HepG2 (cell line): Measurements from ENCODE around the gene TRAF4. TPM values are rescaled to one million over a fixed set of nuclear protein-coding genes. Genes with fewer than 3 reads are reported as not detected.

Experiments
- ATAC-seq: fragments of 200-7000 bp; cut with Tn5 transposase; 3 replicates; pipeline ENCODE4 v1.9.1; 2020; ENCODE audit warnings: mild to moderate bottlenecking, moderate library complexity
- BruUV-seq: library from RNA; stranded (reverse); fragments of 400-500 nt; replicated peaks from 2 replicates; lab custom pipeline; 2021; lab: Mats Ljungman, UMichigan
- CTCF ChIA-PET: fragments of 300-600 bp; formaldehyde crosslinking; extraction: SDS; loops from one replicate; lab custom pipeline; 2021; ENCODE audit warnings: low total read pairs, inconsistent platforms, low intra/inter-chr PET ratio; lab: Yijun Ruan, JAX
- POLR2A ChIA-PET: fragments of 350-600 bp; sonication (Branson Sonifier 250); formaldehyde crosslinking; loops from one replicate; lab custom pipeline; 2020; ENCODE audit warnings: antibody characterized with exemption, inconsistent platforms; lab: Yijun Ruan, JAX
- DNase-seq: peaks from one replicate; pipeline ENCODE4 v3.0.0-alpha.2; 2015; ENCODE audit warnings: low spot score
- FAIRE-seq: peaks from 3 replicates; lab custom pipeline; 2011; peaks lifted over from hg19 to GRCh38; lab: Jason Lieb, UNC
- H2AFZ ChIP-seq: one replicate; pipeline ENCODE4 v1.6.1; 2011; ENCODE audit warnings: low read length, inconsistent platforms
- H3K27ac ChIP-seq: fragments of 300-600 bp; 3 replicates; pipeline ENCODE4 v1.8.0; 2011; ENCODE audit warnings: mixed run types, mild to moderate bottlenecking, mixed read lengths, low read length, inconsistent platforms; ENCODE audit not compliant: insufficient read depth; ENCODE audit errors: extremely low read length
- H3K27me3 ChIP-seq, 2 experiments: fragments of 200-600 bp in 1 of 2; 2 replicates in 1 of 2; 3 replicates in 1 of 2; pipeline versions ENCODE4 v1.6.0 to v1.8.0; 2011; ENCODE audit warnings: low read length in 2 of 2, mild to moderate bottlenecking in 2 of 2, moderate library complexity in 2 of 2, inconsistent platforms in 1 of 2; ENCODE audit not compliant: insufficient read depth in 2 of 2, control insufficient read depth in 1 of 2
- H3K36me3 ChIP-seq, 2 experiments: fragments of 200-600 bp in 1 of 2; replicated peaks in 1 of 2; 2 replicates in 1 of 2; 3 replicates in 1 of 2; pipeline versions ENCODE4 v1.5.1 to v1.8.0; 2011; ENCODE audit warnings: low read length in 2 of 2, inconsistent platforms in 1 of 2; ENCODE audit not compliant: insufficient read depth in 2 of 2, control insufficient read depth in 1 of 2
- H3K4me1 ChIP-seq: 2 replicates; pipeline ENCODE4 v1.5.1; 2012; ENCODE audit warnings: low read length, inconsistent platforms; ENCODE audit not compliant: insufficient read depth
- H3K4me2 ChIP-seq: 2 replicates; pipeline ENCODE4 v1.6.0; 2011; ENCODE audit warnings: low read depth, low read length, inconsistent platforms
- H3K4me3 ChIP-seq, 3 experiments: fragments of 200-600 bp in 1 of 3; sonication (generic), shearing (Covaris generic) in 1 of 3; replicated peaks in 1 of 3; 2 replicates each; pipeline ENCODE4 v1.5.1; 2011 to 2016; ENCODE audit warnings: low read length in 3 of 3, inconsistent platforms in 2 of 3, low read depth in 2 of 3, mild to moderate bottlenecking in 2 of 3, control low read depth in 1 of 3, mixed read lengths in 1 of 3; ENCODE audit not compliant: insufficient read depth in 1 of 3
- H3K79me2 ChIP-seq: one replicate; pipeline ENCODE4 v1.6.1; 2011; ENCODE audit warnings: low read length, inconsistent platforms; ENCODE audit not compliant: insufficient read depth
- H3K9ac ChIP-seq: 2 replicates; pipeline ENCODE4 v1.6.0; 2011; ENCODE audit warnings: mild to moderate bottlenecking, low read depth, low read length, inconsistent platforms; ENCODE audit not compliant: insufficient read depth
- H3K9me3 ChIP-seq: 2 replicates; pipeline ENCODE4 v1.5.1; 2012; ENCODE audit warnings: mild to moderate bottlenecking, low read length
- H4K20me1 ChIP-seq: 2 replicates; pipeline ENCODE4 v1.6.0; 2011; ENCODE audit warnings: inconsistent platforms, mild to moderate bottlenecking, low read length, moderate library complexity; ENCODE audit not compliant: insufficient read depth
- ATF7-NPFF ChIP-seq: sonication (generic); formaldehyde crosslinking; IDR thresholded peaks from 2 replicates; pipeline ENCODE4 v1.8.1; 2023; ENCODE audit warnings: mild to moderate bottlenecking, low read depth, missing genetic modification reagents, moderate library complexity
- CBFB ChIP-seq: sonication (generic); formaldehyde crosslinking; IDR thresholded peaks from 2 replicates; pipeline ENCODE4 v1.4.0; 2020; ENCODE audit warnings: missing genetic modification reagents
- HNRNPLL ChIP-seq: fragments of 200-400 bp; formaldehyde crosslinking; IDR thresholded peaks from 2 replicates; pipeline ENCODE4 v1.6.1; 2017; ENCODE audit warnings: mild to moderate bottlenecking, low read depth, low read length; ENCODE audit not compliant: poor library complexity, severe bottlenecking
- KDM1A ChIP-seq: IDR thresholded peaks from 2 replicates; pipeline ENCODE4 v1.6.1; 2016; ENCODE audit warnings: missing compliant biosample characterization
- MTA3 ChIP-seq: sonication (generic); formaldehyde crosslinking; IDR thresholded peaks from 2 replicates; pipeline ENCODE4 v1.4.0; 2020; ENCODE audit warnings: missing genetic modification reagents
- PRDM15 ChIP-seq: sonication (generic); formaldehyde crosslinking; IDR thresholded peaks from 2 replicates; pipeline ENCODE4 v1.4.0; 2020; ENCODE audit warnings: missing genetic modification reagents
- SMAD9 ChIP-seq: sonication (generic); formaldehyde crosslinking; IDR thresholded peaks from 2 replicates; pipeline ENCODE4 v1.5.1; 2020; ENCODE audit warnings: mild to moderate bottlenecking, missing genetic modification reagents
- ZNF761 ChIP-seq: sonication (generic); formaldehyde crosslinking; conservative IDR thresholded peaks from 2 replicates; pipeline ENCODE4 v1.4.0; 2020; ENCODE audit warnings: mild to moderate bottlenecking, missing genetic modification reagents
- ZNF816 ChIP-seq: sonication (generic); formaldehyde crosslinking; IDR thresholded peaks from 2 replicates; pipeline ENCODE4 v1.8.0; 2022; ENCODE audit warnings: missing genetic modification reagents, mild to moderate bottlenecking, borderline replicate concordance
- WGBS: methylation state at CpG from one replicate; pipeline ENCODE4 v1.1.6; 2017; ENCODE audit warnings: low lambda C conversion rate; 5-methylcytosine and 5-hydroxymethylcytosine counted together
- in situ Hi-C: cut with HindIII; loops from 2 replicates; pipeline ENCODE4 v1.10.0; 2017; ENCODE audit warnings: low pct_unique_long_range_greater_than_20kb; ENCODE audit not compliant: extremely low pct_ligation_motif_present
- intact Hi-C: fragments of 100-400 bp; cut with micrococcal nuclease; formaldehyde crosslinking; loops from one replicate; pipeline ENCODE4 v1.10.0; 2022; ENCODE audit not compliant: unreplicated experiment
- polyA plus RNA-seq, 8 experiments: library from polyadenylated mRNA; depleted of rRNA in 3 of 8; stranded (reverse) in 7 of 8; unstranded in 1 of 8; fragments of >200 nt; fragmentation: Illumina TruSeq in 4 of 8; extraction: Trizol in 4 of 8; gene quantifications; 2 replicates each; pipeline versions ENCODE4 v1.2.1 to v1.2.3, GENCODE V29; 2011 to 2016; ENCODE audit warnings: low read depth in 4 of 8, missing spikeins in 1 of 8, mixed read lengths in 1 of 8; ENCODE audit not compliant: insufficient read depth in 1 of 8
- total RNA-seq, 5 experiments: library from RNA; depleted of rRNA; stranded (reverse); fragments of >200 nt; fragmentation: Illumina TruSeq; extraction: Trizol; gene quantifications; 2 replicates each; pipeline ENCODE4 v1.2.3, GENCODE V29; 2016; ENCODE audit warnings: low read depth in 1 of 5
- TF ChIP-seq, protein P1 (sequence below): sonication (generic); formaldehyde crosslinking; IDR thresholded peaks from 2 replicates; pipeline ENCODE4 v1.4.0; 2020; ENCODE audit warnings: mild to moderate bottlenecking, missing genetic modification reagents

The TRAF4 gene
- total and polyA plus RNA-seq, 2 of the 13 experiments (the other 11 are each of a cell fraction or from before 2014, with no cell fraction given) = 86.0 to 89.9 TPM

- peak; percentile 94 for TF ChIP-seq PRDM15 (CRISPR knock-in tag)
- TF ChIP-seq, protein P1, sequence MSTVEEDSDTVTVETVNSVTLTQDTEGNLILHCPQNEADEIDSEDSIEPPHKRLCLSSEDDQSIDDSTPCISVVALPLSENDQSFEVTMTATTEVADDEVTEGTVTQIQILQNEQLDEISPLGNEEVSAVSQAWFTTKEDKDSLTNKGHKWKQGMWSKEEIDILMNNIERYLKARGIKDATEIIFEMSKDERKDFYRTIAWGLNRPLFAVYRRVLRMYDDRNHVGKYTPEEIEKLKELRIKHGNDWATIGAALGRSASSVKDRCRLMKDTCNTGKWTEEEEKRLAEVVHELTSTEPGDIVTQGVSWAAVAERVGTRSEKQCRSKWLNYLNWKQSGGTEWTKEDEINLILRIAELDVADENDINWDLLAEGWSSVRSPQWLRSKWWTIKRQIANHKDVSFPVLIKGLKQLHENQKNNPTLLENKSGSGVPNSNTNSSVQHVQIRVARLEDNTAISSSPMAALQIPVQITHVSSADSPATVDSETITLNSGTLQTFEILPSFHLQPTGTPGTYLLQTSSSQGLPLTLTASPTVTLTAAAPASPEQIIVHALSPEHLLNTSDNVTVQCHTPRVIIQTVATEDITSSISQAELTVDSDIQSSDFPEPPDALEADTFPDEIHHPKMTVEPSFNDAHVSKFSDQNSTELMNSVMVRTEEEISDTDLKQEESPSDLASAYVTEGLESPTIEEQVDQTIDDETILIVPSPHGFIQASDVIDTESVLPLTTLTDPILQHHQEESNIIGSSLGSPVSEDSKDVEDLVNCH (CRISPR knock-in tag) = no peak
Observed at GRCh38 chr17:28710861-28711722, 32.7 kb upstream of the TRAF4 start (continued).

GRCh38 chr17:28711723-28712031 is 32.1 kb upstream of the TRAF4 start, which contains the start of gene PROCA1:
TSS of gene PROCA1 (minus strand) at chr17:28711888. CDS start at chr17:28711660, 228 bp downstream.
- no peaks in the 10 kb centered on the region for H4K20me1 ChIP-seq
- no peak for ATAC-seq
- H3K27me3 ChIP-seq = peaks cover 1 to 2% of the 10 kb centered on the region in 2 experiments; a peak in 2 of 5 replicates
- H3K4me3 ChIP-seq = peak within 1 kb of the TSS; percentile 65 to 76 (median 67)
- peak; percentile 0 for TF ChIP-seq HNRNPLL
- 0 out of 2 replicates have a peak, but pooled peaks have one; percentile 1 for TF ChIP-seq ATF7-NPFF (CRISPR knock-in tag)
- 0 out of 2 replicates have a peak, but pooled peaks have one; percentile 7 for TF ChIP-seq SMAD9 (CRISPR knock-in tag)
- TF ChIP-seq ZNF816 = no peak
- no peak for TF ChIP-seq CBFB (CRISPR knock-in tag)
- TF ChIP-seq KDM1A (CRISPR knock-in tag) = no peak
- TF ChIP-seq ZNF761 = 0 out of 2 replicates have a peak, but pooled peaks have one; percentile 16
- TF ChIP-seq MTA3 (CRISPR knock-in tag) = no peak
- TF ChIP-seq, all 625 proteins: peak for 4
- Histone ChIP-seq H3K27ac (peak within 1 kb of the TSS; percentile 99), H3K79me2 (no peaks in the 10 kb centered on the region), H2AFZ (no peak within 1 kb of the TSS), H3K9me3 (no peaks in the 10 kb centered on the region), H3K4me2 (peak within 1 kb of the TSS; percentile 99), H3K4me1 (peaks cover 47% of the 10 kb centered on the region), H3K9ac (peak within 1 kb of the TSS; percentile 92), H3K36me3 (no peaks in the 10 kb centered on the region)
- intact Hi-C loops (no loop called here), in situ Hi-C loops (no loop called here)
- no peak for FAIRE-seq
- BruUV-seq = no TSS peak
- ChIA-PET POLR2A (interaction anchor here (0.6 to 10.8 kb wide), 13 partner anchors 9 to 143 kb away, joined by 3 to 220 read pairs (median 19); partner anchors contain the start of genes BLTP2, ERAL1, NEK8 and RPL23A), CTCF (no interaction called here)
- WGBS = 82% methylated on average over 20 of the region's 20 CpGs
- DNase-seq = no peak
